ENCODE data around the gene NKD2. TPM values are rescaled to one million over a fixed set of nuclear protein-coding genes. Genes with fewer than 3 reads are reported as not detected.

The NKD2 gene
- total RNA-seq, 1 experiment from 2014 or later = 20.4 TPM

GRCh38 chr5:1064383-1065142 lies 56.0 kb downstream of the NKD2 start:
- CTCF ChIA-PET = no interaction called here
- ATAC-seq (no peak), DNase-seq (ENCODE audit: low read depth, low spot score) (no peak)
- POLR2A ChIA-PET = no interaction called here
- Histone ChIP-seq H4K20me1 (ENCODE audit: insufficient read depth) (no peaks in the 10 kb centered on the region), H2AFZ (ENCODE audit: low read depth, low read length, poor library complexity, severe bottlenecking) (no peak overlapping the region), H3K36me3 (ENCODE audit: control insufficient read depth in 1 of 2, insufficient read depth in 2 of 2, low read length in 2 of 2) (no peaks in the 10 kb centered on the region; a peak in 2 of 4 replicates), H3K4me2 (ENCODE audit: low read length) (no peak overlapping the region), H3K79me2 (ENCODE audit: insufficient read depth, low read length) (no peaks in the 10 kb centered on the region), H3K9me2 (ENCODE audit: insufficient read depth) (no peaks in the 10 kb centered on the region), H3K4me3 (replicated peaks in 1 of 2; ENCODE audit: low read depth in 1 of 2, low read length in 2 of 2) (no peak overlapping the region), H3K9me3 (ENCODE audit: control insufficient read depth in 1 of 2, insufficient read depth in 1 of 2, low read depth in 1 of 2, low read length in 2 of 2) (no peaks in the 10 kb centered on the region), H3K9ac (ENCODE audit: low read length) (no peak overlapping the region), H3K4me1 (ENCODE audit: control insufficient read depth in 1 of 2, insufficient read depth in 2 of 2, low read length in 2 of 2) (no peaks in the 10 kb centered on the region), H3K27me3 (ENCODE audit: insufficient read depth, low read length) (no peaks in the 10 kb centered on the region), H3K27ac (ENCODE audit: low read depth, low read length) (no peak overlapping the region)
- no TSS peak for BruUV-seq (replicated peaks)
- RAD21 ChIA-PET (ENCODE audit: low non-redundant PET in 1 of 2, low total read pairs in 2 of 2, uncharacterized antibody in 2 of 2, unreplicated experiment in 2 of 2) = no interaction called here
- TF ChIP-seq YY1 (IDR thresholded peaks at IDR 0.05; ENCODE audit: extremely low read depth, insufficient replicate concordance, low read depth, low read length) = no peak
- no peak for TF ChIP-seq FOSL1 (IDR thresholded peaks at IDR 0.05; ENCODE audit: low read depth)
- no peak for TF ChIP-seq SIN3A (IDR thresholded peaks at IDR 0.05; ENCODE audit: low read depth)
- TF ChIP-seq ZNF274 (IDR thresholded peaks at IDR 0.05; ENCODE audit: low read depth, low read length) = no peak
- no peak for TF ChIP-seq POLR2A (IDR thresholded peaks at IDR 0.05; ENCODE audit: borderline replicate concordance, extremely low read depth, insufficient read depth, insufficient read length)
- TF ChIP-seq ATF3 (IDR thresholded peaks at IDR 0.05) = no peak
- no peak for TF ChIP-seq SP1 (IDR thresholded peaks at IDR 0.05; ENCODE audit: low read depth)
- TF ChIP-seq POLR2AphosphoS5 (IDR thresholded peaks at IDR 0.05; ENCODE audit: low read depth, low read length) = no peak
- intact Hi-C loops (cut with micrococcal nuclease) = no loop called here

- Histone ChIP-seq H3K9ac (ENCODE audit: low read length) (no peak overlapping the region), H3K36me3 (ENCODE audit: control insufficient read depth in 1 of 2, insufficient read depth in 2 of 2, low read length in 2 of 2) (no peaks in the 10 kb centered on the region; a peak in 2 of 4 replicates), H3K4me3 (replicated peaks in 1 of 2; ENCODE audit: low read depth in 1 of 2, low read length in 2 of 2) (no peak overlapping the region), H3K4me1 (ENCODE audit: control insufficient read depth in 1 of 2, insufficient read depth in 2 of 2, low read length in 2 of 2) (no peaks in the 10 kb centered on the region), H2AFZ (ENCODE audit: low read depth, low read length, poor library complexity, severe bottlenecking) (no peak overlapping the region), H3K27me3 (ENCODE audit: insufficient read depth, low read length) (no peaks in the 10 kb centered on the region), H3K9me3 (ENCODE audit: control insufficient read depth in 1 of 2, insufficient read depth in 1 of 2, low read depth in 1 of 2, low read length in 2 of 2) (no peaks in the 10 kb centered on the region), H3K4me2 (ENCODE audit: low read length) (no peak overlapping the region), H3K27ac (ENCODE audit: low read depth, low read length) (no peak overlapping the region), H3K9me2 (ENCODE audit: insufficient read depth) (no peaks in the 10 kb centered on the region), H4K20me1 (ENCODE audit: insufficient read depth) (no peaks in the 10 kb centered on the region), H3K79me2 (ENCODE audit: insufficient read depth, low read length) (no peaks in the 10 kb centered on the region)
- ChIA-PET POLR2A (no interaction called here), CTCF (no interaction called here), RAD21 (ENCODE audit: low non-redundant PET in 1 of 2, low total read pairs in 2 of 2, uncharacterized antibody in 2 of 2, unreplicated experiment in 2 of 2) (no interaction called here)
- intact Hi-C loops (cut with micrococcal nuclease) = no loop called here
- ATAC-seq = no peak
- no peak for DNase-seq (ENCODE audit: low read depth, low spot score)
- TF ChIP-seq EGR1 (IDR thresholded peaks at IDR 0.05; ENCODE audit: low read depth) (no peak), SIN3A (IDR thresholded peaks at IDR 0.05; ENCODE audit: low read depth) (no peak), RAD21 (IDR thresholded peaks at IDR 0.05; ENCODE audit: low read depth) (no peak), POLR2A (IDR thresholded peaks at IDR 0.05; ENCODE audit: borderline replicate concordance, extremely low read depth, insufficient read depth, insufficient read length) (no peak), MAX (IDR thresholded peaks at IDR 0.05) (no peak), CTCF (IDR thresholded peaks at IDR 0.05 in 2 of 3, conservative IDR thresholded peaks at IDR 0.05 in 1 of 3; ENCODE audit: borderline replicate concordance in 1 of 3, insufficient read depth in 1 of 3, low read depth in 2 of 3, low read length in 2 of 3) (no peak), EZH2 (IDR thresholded peaks at IDR 0.05) (no peak), YY1 (IDR thresholded peaks at IDR 0.05; ENCODE audit: extremely low read depth, insufficient replicate concordance, low read depth, low read length) (no peak), TCF7L2 (IDR thresholded peaks at IDR 0.05; ENCODE audit: borderline replicate concordance, extremely low read depth, insufficient read depth, insufficient read length) (no peak), SRF (IDR thresholded peaks at IDR 0.05; ENCODE audit: low read depth) (no peak)
- BruUV-seq (replicated peaks) = no TSS peak
These were observed 56.6 kb downstream of the NKD2 start for GRCh38 chr5:1065143-1065750.

Measured in HCT116 (cell line).